ENCODE data around the gene ANKH.

- TF ChIP-seq, protein P1, sequence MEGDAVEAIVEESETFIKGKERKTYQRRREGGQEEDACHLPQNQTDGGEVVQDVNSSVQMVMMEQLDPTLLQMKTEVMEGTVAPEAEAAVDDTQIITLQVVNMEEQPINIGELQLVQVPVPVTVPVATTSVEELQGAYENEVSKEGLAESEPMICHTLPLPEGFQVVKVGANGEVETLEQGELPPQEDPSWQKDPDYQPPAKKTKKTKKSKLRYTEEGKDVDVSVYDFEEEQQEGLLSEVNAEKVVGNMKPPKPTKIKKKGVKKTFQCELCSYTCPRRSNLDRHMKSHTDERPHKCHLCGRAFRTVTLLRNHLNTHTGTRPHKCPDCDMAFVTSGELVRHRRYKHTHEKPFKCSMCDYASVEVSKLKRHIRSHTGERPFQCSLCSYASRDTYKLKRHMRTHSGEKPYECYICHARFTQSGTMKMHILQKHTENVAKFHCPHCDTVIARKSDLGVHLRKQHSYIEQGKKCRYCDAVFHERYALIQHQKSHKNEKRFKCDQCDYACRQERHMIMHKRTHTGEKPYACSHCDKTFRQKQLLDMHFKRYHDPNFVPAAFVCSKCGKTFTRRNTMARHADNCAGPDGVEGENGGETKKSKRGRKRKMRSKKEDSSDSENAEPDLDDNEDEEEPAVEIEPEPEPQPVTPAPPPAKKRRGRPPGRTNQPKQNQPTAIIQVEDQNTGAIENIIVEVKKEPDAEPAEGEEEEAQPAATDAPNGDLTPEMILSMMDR (IDR thresholded peaks at IDR 0.05), result no peak
- TF ChIP-seq EP300 (IDR thresholded peaks at IDR 0.05) (no peak), POLR2A (IDR thresholded peaks at IDR 0.05) (no peak)
These were observed 130.4 kb downstream of the ANKH start for GRCh38 chr5:14741131-14741530.
